SH-SY5Y (cell line): ENCODE measurements around the gene PSKH1.

Experiments used
- GATA2 ChIP-seq: IDR thresholded peaks from 2 replicates; pipeline ENCODE4 v1.6.1; 2011; ENCODE audit warnings: mild to moderate bottlenecking, low read depth, low read length
- GATA3 ChIP-seq: IDR thresholded peaks from 2 replicates; pipeline ENCODE4 v1.6.1; 2011; ENCODE audit warnings: low read depth, mild to moderate bottlenecking, low read length, moderate library complexity

GRCh38 chr16:67862623-67863583, 30.2 kb upstream of the PSKH1 start:
- TF ChIP-seq GATA2 (no peak), GATA3 (no peak)
